ENCODE results near the gene TNIP2. TPM values are rescaled to one million over a fixed set of nuclear protein-coding genes. Genes with fewer than 3 reads are reported as not detected.

TNIP2 gene
- total and polyA plus RNA-seq, 4 donors: 10.5 to 20.7 (median 13.5) TPM

DNA sequence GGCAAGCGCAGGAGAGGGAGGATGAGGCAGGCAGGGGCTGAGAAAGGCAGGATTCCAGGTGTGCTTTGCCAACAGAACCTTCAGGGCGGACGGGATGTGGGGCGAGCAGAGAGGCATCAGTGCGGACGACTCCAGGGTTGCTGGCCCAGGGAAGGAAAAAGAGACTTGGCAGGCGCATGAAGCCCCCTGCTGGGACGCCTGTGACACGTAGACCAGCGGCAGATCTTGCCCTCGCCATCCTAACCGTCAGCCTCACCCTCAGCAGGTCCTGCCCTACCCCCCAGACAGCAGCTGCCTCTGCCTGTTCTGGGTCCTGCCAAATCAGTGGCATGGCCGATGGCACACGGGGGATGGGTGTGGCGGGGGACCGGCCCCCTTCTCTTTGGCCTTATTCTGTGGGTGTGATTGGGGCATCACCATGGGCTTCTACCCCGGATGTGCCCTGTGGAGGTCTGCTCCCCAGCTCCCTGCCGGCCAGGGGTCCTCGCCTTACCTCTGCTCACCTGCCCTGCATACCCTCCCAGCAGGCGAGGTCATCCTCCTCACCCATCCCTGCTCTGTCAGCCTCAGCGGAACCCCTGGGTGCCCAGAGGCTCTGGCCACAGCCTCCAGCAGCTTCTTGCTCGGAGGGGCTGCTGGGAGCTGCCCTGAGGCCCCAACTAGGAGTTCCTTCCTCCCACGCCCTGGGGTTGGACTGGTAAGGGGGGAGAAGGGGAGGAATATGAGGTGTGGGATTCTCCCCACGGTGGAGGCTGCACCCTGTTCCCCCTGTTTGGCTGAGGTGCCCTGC lies 33.9 kb upstream of the TNIP2 start:
- no peak overlapping the region for H3K4me3 ChIP-seq (ENCODE audit: low read depth in 1 of 3, low read length in 3 of 3)
- H3K36me3 ChIP-seq (ENCODE audit: control insufficient read depth in 4 of 4, insufficient read depth in 3 of 4, low read depth in 1 of 4, low read length in 3 of 4): no peaks in the 10 kb centered on the region
- H3K27ac ChIP-seq (ENCODE audit: low read depth in 1 of 2, low read length in 2 of 2): peak overlapping the region; percentile 84 to 90
- no peaks in the 10 kb centered on the region for H3K9me3 ChIP-seq (ENCODE audit: control insufficient read depth in 4 of 4, low read length in 3 of 4)
- no peak overlapping the region for H3K9ac ChIP-seq (ENCODE audit: low read depth in 1 of 2, low read length in 2 of 2)
- H3K27me3 ChIP-seq (ENCODE audit: control insufficient read depth in 4 of 4, insufficient read depth in 4 of 4, low read length in 3 of 4): no peaks in the 10 kb centered on the region
- peaks cover 36 to 59% (median 45%) of the 10 kb centered on the region in 4 donors for H3K4me1 ChIP-seq (ENCODE audit: control insufficient read depth in 4 of 4, insufficient read depth in 4 of 4, low read length in 3 of 4)
- WGBS: 93% methylated on average over 24 of the region's 24 CpGs
- no peak for DNase-seq (ENCODE audit: low spot score)
- TF ChIP-seq JUND (IDR thresholded peaks at IDR 0.05) (no peak), NR2F2 (IDR thresholded peaks at IDR 0.05) (no peak), HNF4G (IDR thresholded peaks at IDR 0.05) (no peak), SP1 (IDR thresholded peaks at IDR 0.05) (no peak), GABPA (IDR thresholded peaks at IDR 0.05 in 1 of 2, conservative IDR thresholded peaks at IDR 0.05 in 1 of 2) (no peak), RAD21 (IDR thresholded peaks at IDR 0.05) (no peak), HNF4A (conservative IDR thresholded peaks at IDR 0.05) (no peak), EGR1 (IDR thresholded peaks at IDR 0.05; ENCODE audit: low read depth in 2 of 2) (no peak), RXRA (IDR thresholded peaks at IDR 0.05) (no peak), TAF1 (conservative IDR thresholded peaks at IDR 0.05) (no peak), FOXA2 (IDR thresholded peaks at IDR 0.05) (no peak), YY1 (IDR thresholded peaks at IDR 0.05) (no peak), FOXA1 (IDR thresholded peaks at IDR 0.05) (no peak)
- TF ChIP-seq, protein P1, sequence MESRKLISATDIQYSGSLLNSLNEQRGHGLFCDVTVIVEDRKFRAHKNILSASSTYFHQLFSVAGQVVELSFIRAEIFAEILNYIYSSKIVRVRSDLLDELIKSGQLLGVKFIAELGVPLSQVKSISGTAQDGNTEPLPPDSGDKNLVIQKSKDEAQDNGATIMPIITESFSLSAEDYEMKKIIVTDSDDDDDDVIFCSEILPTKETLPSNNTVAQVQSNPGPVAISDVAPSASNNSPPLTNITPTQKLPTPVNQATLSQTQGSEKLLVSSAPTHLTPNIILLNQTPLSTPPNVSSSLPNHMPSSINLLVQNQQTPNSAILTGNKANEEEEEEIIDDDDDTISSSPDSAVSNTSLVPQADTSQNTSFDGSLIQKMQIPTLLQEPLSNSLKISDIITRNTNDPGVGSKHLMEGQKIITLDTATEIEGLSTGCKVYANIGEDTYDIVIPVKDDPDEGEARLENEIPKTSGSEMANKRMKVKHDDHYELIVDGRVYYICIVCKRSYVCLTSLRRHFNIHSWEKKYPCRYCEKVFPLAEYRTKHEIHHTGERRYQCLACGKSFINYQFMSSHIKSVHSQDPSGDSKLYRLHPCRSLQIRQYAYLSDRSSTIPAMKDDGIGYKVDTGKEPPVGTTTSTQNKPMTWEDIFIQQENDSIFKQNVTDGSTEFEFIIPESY (IDR thresholded peaks at IDR 0.05): no peak
- TF ChIP-seq, protein P2, sequence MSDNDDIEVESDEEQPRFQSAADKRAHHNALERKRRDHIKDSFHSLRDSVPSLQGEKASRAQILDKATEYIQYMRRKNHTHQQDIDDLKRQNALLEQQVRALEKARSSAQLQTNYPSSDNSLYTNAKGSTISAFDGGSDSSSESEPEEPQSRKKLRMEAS (IDR thresholded peaks at IDR 0.05): no peak
- TF ChIP-seq, protein P3, sequence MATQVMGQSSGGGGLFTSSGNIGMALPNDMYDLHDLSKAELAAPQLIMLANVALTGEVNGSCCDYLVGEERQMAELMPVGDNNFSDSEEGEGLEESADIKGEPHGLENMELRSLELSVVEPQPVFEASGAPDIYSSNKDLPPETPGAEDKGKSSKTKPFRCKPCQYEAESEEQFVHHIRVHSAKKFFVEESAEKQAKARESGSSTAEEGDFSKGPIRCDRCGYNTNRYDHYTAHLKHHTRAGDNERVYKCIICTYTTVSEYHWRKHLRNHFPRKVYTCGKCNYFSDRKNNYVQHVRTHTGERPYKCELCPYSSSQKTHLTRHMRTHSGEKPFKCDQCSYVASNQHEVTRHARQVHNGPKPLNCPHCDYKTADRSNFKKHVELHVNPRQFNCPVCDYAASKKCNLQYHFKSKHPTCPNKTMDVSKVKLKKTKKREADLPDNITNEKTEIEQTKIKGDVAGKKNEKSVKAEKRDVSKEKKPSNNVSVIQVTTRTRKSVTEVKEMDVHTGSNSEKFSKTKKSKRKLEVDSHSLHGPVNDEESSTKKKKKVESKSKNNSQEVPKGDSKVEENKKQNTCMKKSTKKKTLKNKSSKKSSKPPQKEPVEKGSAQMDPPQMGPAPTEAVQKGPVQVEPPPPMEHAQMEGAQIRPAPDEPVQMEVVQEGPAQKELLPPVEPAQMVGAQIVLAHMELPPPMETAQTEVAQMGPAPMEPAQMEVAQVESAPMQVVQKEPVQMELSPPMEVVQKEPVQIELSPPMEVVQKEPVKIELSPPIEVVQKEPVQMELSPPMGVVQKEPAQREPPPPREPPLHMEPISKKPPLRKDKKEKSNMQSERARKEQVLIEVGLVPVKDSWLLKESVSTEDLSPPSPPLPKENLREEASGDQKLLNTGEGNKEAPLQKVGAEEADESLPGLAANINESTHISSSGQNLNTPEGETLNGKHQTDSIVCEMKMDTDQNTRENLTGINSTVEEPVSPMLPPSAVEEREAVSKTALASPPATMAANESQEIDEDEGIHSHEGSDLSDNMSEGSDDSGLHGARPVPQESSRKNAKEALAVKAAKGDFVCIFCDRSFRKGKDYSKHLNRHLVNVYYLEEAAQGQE (IDR thresholded peaks at IDR 0.05): no peak
- TF ChIP-seq, protein P4, sequence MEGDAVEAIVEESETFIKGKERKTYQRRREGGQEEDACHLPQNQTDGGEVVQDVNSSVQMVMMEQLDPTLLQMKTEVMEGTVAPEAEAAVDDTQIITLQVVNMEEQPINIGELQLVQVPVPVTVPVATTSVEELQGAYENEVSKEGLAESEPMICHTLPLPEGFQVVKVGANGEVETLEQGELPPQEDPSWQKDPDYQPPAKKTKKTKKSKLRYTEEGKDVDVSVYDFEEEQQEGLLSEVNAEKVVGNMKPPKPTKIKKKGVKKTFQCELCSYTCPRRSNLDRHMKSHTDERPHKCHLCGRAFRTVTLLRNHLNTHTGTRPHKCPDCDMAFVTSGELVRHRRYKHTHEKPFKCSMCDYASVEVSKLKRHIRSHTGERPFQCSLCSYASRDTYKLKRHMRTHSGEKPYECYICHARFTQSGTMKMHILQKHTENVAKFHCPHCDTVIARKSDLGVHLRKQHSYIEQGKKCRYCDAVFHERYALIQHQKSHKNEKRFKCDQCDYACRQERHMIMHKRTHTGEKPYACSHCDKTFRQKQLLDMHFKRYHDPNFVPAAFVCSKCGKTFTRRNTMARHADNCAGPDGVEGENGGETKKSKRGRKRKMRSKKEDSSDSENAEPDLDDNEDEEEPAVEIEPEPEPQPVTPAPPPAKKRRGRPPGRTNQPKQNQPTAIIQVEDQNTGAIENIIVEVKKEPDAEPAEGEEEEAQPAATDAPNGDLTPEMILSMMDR (IDR thresholded peaks at IDR 0.05; ENCODE audit: low read depth, low read length, missing input control): no peak
- TF ChIP-seq, protein P5, sequence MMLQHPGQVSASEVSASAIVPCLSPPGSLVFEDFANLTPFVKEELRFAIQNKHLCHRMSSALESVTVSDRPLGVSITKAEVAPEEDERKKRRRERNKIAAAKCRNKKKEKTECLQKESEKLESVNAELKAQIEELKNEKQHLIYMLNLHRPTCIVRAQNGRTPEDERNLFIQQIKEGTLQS (IDR thresholded peaks at IDR 0.05): no peak
